GM18520 (cell line): ENCODE results near the gene RTTN.
"Not testable (repeated sequence)": the region's sequence is repeated elsewhere in the genome, so short reads cannot be mapped to it uniquely, and the experiment has no call there.

Source experiments
- ATAC-seq: cut with Tn5 transposase; IDR thresholded peaks from one replicate; pipeline ENCODE4 v1.9.1; 2021; ENCODE audit not compliant: unreplicated experiment

Gene RTTN, protein sequence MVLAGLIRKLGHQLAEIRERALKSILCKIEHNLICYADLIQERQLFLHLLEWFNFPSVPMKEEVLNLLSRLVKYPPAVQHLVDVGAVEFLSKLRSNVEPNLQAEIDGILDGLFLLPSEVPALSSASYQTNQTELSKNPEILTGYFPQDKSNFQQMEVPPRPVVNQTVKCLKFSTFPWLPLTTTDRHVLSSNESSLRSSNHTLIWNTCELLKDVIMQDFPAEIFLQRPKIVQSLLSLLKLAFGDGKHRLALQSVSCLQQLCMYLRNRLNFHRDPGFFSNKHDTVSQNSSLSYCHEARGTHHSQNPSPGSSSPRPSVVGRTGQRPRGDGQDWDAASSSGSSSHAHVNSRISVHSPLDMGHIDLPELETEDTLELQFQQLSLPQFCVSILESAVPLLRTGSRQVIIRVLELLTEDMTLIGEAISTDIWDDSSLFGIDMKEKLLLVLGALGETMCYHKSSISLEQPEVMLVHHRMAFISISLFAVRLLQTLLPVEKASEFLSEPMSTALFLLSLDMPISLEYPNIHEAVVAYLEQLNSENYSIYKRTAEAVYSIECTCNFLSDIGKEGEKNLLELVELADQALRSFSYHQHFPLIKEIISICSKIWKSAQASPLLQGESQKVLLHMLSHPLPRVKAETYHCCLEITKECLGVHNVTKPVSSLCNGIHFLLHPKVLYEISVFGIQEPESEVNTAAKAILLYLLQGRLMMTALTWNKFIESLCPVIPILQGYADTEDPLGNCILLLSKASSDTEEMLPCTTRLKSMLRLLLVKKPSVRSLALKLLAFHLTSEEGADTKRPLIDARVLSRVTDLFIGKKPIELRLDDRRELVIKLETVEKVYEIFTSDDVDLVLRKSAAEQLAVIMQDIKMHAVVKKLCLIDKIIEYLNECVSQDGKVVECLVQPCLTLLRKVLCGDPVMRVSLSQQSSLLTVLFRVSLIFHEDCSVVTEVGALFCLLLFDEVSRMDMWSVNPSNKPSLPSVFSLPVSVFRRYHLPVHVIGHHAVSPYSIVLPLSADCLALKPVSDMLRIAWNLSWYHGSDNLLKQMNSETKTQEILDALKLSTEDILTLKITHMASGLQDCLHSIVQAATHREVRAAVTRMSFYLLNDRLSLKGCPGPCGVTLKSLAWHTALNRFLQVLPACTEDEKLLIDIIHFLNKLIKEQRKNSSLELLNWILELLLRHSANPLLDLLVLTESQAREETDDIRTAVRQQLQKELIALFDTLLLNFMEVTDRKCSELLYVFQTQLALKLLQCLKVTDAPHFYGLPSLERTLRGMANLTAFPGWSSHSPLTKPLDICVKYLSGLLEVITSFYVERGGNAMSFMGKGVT (N-terminal part only)

DNA sequence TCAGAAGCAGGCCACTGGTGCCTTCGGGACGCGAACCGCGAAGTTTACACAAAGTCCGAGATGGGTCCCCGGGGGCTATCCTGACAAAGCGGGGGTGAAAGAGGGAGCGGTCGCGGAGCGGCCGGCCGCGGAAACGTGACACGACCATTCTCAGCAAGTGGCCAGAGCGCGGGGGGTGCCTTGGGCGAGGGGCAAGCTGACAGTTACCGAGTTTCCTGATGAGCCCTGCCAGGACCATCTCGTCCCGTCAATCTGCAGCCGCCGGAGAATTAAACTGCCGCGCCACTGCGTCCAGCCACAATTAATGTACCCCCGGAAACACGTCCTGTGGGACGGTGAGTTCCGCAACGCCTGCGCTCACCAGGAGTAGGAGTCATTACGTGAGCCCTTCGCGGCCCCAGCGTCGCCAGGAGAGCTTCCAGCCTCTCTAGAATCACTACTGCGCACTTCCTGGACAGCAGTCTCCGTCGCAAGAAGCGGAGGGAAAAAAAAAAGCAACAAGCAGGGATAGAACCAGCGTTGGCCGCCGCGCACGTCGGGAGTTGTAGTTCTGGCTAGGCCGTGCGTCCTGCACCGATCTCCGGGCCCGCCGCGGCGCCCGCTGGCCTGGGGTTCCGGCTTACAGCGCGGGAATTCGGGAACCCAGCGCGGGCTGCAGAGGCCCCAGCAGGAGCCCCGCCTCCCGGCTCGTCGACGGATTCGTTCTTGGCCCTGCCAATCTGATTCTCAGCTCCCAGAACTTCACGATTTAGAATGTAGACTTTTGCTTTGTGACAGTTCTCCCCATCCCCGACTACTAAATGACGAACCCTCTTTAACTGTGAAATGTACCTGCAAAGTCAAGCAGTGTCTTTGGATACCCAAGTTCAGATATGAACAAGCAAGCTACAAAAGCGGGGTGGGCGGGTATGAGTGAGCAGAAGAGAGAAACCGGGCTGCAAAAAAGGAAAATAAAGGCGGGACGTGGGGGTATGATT, at the start of gene RTTN:
RTTN (minus strand) TSS at position 267 of the 977 bp plus-strand sequence; CDS start at position 238, 29 bp downstream.
- peak; percentile 95 for ATAC-seq

DNA sequence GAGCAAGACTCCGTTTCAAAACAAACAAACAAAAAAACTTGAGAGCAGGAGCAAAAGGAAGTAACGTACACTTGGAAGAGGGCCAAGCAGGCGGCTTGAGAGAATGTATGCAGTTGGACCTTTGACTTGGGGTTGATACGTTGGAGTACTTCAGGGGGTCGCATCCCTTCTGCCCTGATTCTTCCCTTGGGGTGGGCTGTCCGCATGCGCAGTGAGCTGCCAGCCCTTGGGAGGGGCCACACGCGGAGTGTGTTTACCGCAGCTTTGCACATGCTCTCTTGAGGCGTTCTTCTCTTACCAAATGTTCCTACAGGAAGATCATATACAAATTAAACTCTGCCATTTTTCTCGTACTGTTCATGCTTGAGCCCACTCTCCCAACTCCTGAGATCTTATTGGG, 45.3 kb upstream of the RTTN start:
- ATAC-seq, result no peak

DNA sequence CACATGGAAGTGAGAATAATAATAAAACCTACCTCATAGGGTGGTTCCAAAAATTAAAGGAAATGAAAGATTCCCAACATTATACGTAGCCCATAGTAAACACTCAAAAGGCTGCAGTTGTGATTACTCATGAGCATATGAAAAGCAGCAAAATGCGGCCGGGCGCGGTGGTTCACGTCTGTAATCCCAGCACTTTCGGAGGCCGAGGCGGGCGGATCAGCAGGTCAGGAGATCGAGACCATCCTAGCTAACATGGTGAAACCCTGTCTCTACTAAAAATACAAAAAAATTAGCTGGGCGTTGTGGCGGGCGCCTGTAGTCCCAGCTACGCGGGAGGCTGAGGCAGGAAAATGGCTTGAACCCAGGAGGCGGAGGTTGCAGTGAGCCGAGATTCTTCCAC, 44.4 kb upstream of the RTTN start:
- ATAC-seq, result not testable (repeated sequence)

DNA sequence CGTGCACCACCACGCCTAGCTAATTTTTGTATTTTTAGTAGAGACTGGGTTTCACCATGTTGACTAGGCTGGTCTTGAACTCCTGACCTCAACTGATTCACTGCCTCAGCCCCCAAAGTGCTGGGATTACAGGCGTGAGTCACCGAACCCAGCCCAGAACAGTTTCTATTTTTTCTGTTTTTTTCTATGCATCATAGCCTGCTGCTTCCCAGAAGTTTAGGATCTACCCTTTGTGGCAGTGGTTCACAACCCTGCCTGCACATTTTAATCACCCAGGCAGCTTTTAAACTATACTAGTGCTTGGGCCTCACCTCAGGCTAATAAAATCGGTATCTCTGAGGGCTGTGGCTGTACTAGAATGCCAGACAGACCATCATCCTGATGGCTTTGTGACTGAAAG, 43.6 kb upstream of the RTTN start:
- no peak for ATAC-seq

DNA sequence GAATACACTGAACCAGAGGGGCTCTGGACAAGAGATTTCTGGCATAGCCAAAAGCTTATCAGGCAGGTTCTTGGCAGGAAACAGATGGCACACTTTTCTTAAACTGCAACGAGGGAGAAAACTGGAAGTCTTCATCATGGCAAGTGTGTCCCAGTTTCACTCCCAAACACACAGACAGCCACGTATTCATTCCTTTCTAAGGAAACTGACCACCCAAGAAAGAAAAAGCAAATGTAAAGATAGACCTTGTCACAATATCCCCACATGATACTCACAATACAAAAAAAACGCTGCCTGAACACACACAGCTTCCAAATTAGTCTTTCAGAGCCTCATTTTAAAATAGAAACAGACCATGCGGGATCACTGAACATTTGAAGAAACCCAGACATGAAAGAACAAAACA, 40.6 kb upstream of the RTTN start:
- no peak for ATAC-seq

DNA sequence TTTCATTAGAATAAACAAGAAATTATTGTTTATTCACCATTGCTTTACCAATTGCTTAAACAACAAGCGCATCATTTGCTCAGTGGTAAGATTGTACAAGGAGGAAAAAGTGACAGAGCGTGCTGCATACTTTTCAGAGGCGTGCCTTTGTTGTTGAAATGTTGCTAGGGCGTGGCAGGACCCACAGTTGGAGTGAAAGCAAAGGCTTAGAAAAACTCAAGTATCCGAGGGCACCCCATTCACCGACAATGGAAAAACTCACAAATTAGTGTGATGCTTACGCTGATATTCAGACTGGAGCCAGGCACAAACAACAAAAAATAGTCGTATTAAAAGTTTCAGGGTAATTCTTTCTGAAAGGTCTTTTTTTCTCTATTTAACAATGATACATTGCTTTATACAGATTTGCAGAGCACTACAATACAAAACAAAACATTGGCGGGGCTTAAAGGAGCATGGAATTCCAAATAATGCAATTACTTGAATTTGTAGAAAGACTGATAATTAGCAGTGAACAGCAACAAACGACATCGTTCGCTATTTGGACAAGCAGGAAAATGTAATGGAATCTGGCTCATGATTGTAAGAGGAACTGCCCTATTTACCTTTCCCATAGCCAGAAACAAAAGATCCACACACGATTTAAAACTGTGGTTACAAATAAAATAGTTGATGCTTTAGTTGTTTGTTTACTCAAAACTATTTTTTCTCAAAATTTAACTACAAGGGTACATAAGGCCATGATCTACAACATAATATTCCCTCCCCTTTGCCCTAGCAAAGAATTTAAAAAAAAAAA, 37.8 kb upstream of the RTTN start:
- ATAC-seq, result no peak

DNA sequence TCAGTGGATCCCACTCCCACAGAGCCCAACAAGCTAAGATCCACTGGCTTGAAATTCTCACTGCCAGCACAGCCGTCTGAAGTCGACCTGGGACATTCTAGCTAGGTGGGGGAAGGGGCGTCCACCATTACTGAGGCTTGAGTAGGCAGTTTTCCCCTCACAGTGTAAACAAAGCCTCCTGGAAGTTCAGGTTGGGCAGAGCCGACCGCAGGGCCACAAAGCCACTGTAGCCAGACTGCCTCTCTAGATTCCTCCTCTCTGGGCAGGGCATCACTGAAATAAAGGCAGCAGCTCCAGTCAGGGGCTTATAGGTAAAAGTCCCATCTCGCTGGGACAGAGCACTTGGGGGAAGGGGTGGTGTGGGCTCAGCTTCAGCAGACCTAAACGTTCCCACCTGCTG, 31.4 kb upstream of the RTTN start:
- not testable (repeated sequence) for ATAC-seq

DNA sequence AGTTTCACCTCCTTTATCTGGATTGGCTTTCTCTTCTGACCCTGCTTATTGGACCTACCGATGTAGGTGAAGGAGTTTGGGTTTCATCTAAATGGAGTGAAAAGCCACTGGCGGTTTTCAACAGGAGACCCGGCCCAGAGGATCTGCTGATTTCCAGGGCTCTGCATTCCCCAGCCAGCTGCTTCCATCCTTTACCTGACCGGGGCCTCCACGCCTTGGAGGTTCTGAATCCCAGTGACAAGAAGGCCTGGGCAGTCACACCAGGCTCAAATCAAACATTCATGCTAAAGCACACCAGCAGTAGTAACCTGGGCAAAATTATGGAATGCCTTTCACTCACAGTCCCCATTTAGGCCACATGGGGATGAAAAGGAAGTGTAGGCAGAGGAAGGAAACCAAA, 30.0 kb upstream of the RTTN start:
- ATAC-seq, result no peak

DNA sequence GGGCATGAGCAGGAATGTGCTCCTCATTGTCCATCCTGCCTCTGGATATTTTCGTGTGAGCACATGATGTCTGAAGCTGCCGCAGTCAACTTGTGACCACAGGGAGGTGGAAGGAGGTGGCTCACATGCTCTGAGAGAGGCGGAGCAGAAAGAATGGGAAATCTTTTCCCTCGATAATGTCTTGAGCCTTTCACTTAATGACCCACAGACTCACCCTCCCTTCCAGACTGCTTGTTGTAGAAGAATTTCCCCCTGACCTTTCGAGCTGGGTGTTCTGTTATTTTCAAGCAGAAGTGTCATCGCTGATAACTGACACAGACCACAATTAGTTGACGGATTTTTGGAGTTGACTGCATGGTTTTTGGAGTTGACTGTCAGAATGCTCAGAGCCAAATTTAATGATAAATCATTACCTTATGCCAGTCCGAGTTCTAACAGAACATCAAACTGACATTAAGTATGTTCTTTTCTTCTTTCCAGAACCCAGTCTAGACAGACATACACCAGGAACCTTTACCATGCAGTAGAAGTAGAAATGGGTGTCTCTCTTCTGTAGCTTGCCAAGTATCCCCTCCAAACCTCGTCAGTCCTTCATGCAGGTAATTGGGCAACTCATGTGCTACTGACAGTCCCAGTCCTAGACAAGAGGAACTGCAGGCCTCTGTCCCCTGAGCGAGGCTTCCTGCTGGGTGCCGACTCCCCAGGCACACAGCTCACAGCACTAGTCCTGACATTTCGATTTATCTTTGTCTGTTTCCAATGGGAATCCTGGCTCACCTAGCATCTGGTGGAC, 29.4 kb upstream of the RTTN start:
- no peak for ATAC-seq

DNA sequence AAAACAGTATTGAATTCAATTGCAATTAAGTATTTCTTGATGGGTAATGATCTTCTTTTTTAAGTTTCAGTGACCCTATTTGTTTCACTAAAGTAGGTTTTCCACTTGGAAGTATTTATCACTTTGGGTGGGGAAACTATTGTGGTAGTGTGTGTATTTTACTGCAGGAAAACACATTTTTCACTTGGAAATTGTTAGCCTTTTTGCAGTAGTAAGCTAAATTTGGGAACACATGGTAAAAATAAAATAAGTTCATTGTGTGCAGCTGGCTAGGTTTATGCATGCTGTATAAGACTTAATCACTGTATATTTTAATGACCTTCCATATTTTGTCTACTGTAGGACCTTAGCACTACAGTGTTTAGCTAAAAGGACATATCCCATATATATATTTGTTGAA, 28.5 kb upstream of the RTTN start:
- no peak for ATAC-seq

DNA sequence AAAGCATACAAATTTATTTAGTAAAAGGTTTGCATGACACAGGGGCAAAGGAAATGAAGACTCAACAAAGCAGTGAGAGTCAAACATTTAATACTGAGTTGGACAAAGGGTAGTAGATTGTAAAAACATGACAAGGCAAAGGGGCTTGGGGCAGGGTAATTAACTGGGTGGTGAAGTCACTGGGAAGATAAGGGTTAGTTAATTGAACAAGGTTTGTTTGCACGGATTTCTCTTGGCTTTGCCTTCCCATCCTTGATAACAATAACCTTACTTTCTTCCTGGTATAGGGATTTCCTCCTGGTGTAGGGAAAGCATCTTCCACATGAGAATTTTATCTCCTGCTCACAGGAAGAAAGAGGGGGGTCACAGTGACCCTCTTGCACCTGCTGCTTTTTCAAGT, 26.8 kb upstream of the RTTN start:
- ATAC-seq, result no peak

DNA sequence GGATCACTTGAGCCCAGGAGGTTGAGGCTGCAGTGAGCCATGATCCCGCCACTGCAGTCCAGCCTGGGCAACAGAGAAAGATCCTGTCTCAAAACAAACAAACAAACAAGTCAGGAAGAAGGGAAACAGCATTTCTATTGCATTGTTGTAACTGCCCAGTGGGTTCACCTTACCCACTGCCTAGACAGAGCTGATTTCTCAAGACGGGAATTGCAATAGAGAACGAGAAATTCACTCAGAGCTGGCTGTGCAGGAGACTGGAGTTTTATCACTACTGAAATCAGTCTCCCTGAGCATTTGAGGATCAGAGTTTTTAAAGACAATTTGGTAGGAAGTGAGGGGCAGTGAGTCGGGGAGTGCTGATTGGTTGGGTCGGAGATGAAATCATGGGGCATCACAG, 24.2 kb upstream of the RTTN start:
- ATAC-seq, result no peak

DNA sequence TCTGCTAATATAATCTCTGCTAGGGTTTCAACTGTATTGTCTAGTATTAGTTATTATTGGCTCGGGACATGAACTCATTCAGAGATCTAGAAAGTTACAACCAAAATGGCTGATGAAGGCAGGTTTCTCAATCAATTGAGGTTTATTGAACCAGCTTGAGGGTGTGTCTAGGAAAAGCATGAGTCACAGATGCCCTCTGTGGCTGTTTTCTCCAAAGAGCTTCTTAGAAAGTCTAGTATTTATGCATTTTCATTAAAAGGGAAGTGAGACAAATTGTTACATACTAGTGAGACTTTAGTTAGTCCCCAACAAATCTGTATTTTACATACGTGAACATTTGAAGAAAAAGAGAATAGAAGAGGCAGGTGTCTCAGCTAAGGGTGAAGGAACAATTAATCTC, 23.0 kb upstream of the RTTN start:
- ATAC-seq, result no peak

DNA sequence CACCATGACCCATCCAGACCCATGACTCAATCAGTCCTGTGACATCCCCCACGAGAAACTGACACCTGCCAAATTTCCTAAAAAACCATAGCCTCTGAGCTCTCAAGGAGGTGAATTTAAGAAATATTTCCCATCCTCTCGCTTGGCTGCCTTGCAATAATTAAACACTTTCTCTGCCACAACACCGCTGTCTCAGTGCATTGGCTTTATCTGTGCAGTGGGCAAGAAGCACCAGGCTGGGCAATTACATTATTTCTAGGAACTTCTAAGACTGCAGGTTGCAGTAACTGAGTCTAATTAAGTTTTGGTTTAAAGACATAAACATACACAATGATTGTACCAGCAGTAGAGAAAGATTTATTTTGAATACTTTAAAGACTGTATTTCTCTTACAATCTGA, 22.0 kb upstream of the RTTN start:
- no peak for ATAC-seq

DNA sequence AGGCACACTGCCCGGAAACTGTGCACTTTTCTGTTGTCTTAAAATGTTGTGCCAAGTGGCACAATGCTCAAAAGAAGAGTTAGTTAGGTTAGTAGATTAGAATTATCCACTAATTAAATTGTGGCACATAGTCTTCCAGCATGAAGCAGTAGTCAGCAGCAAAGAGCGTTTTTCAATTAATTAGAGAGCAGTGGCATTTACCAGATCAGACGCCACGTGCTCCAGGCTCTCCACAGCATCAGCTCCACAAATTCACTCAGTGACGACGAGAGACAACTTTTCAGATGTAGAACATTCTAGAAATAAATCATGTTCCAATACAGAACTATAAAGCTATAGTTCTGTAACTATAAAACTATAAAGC, 16.4 kb upstream of the RTTN start:
- no peak for ATAC-seq

DNA sequence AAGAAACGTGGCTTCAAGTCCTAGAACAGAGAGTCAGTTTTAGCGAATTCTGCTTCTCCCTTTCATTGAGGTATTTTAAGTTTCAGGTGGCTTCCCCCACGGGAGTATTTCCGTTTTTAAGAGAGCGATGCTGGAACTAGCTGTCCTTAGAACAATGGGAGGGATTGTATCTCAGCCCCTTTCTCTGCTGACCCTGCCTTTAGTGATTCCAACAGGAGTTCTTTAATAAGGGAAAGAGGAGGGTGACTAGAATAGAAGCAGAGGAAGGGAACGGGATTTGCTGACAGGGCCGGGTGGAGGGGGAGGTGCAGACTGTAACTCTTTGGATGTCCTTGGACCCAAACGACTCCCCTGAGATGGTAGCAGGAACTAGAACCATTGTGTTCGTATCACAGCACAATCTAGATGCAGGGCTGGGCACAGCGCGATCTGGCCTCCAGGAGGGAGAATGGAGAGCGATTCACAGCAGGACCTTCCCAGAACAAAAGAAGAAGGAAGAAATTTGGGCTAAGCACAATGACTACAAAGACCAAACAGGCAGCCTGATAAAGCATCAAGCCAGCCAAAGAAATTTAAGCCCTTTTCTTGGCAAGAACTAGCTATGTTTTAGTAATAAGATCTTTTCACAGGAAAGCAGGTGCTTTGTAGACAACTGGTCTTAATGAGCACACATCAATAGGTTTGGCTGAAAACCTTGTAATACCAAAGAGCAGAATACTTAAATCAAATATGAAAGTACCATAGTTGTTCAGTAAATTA, 15.8 kb upstream of the RTTN start:
- ATAC-seq, result no peak

DNA sequence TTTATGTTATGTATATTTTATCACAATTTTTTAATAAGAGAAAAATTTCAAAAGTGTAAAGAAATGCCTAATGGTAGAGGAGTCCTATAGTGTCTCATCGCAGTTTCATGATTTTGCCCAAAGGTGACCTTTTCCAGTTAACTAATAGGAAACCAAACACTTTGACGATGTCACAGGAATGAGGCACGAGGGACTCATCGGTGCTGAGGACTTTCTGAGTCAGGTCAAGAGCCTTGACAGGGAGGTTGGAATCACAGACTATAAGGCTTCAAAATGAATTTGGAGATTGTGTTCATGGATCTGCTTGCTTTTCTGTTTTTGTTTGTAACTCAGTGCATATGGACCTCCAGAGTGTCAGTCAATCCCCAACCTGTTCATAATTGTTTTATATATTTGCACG, 15.1 kb upstream of the RTTN start:
- no peak for ATAC-seq

DNA sequence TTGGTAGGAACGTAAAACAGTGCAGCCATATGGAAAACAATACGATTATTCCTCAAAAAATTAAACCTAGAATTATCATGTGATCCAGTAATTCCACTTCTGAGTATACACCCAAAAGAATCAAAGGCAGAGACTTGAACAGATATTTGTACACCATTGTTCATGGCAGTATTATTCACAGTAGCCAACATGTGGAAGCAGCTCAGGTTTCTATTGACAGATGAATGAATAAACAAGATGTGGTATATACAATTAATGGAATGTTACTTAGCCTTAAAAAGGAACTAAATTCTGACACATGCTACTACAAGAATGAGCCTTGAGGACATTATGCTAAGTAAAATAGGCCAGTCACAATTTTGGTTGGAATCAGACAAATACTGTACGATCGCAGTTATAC, 14.2 kb upstream of the RTTN start:
- no peak for ATAC-seq
